Right hindlimb (tissue), 1 donor: Measurements from ENCODE around the gene SORCS2.
A peak's percentile ranks its signal among the peaks of the same experiment; 100 is the strongest.

ENCODE experiments used
- DNase-seq: peaks from one replicate; pipeline ENCODE4 v3.0.0-alpha.2; 2018

The SORCS2 gene

DNA sequence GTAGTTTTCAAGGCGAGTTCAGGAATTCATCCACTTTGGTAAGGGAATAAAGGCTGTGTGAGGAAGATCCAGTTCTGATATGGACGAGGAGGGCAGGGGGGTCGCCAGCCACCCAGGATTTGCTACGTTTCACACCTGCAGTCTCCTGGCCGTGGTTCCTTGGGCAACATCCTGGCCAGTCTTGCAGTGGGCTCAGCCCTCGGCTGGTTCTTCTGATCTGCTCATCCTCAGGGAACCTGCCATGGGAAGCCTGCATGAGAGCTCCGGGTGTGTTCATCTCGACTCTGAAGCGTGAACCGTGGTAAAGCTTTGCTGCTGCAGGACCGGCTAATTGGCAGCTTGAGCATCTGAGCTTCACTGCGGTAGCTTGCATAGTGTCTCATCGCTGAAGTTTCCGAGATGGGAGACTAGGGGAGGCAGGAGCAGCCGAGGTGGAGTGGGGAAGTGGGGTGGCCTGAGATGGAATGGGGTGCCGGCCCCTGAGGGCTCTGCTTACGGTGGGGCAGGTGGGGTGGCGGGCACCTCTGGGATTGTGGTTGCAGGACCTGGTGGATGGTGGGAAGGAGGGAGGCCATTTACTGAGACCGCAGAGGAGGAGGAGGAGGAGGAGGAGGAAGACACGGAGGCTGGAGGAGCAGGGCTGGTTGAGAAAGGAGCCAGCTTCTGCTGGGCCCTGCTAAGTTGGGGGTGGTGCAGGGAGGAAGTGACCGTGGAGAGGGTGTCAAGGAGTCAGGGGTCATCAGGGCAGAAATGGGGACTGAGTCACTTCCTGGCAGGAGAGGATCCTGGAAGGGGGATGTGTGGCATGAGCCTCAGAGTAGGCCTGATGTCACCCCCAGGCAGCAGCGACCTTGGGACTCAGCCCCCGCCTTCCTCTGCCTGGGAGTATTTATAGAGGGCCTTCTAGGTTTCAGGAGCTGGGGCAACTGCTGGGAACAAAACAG lies 455.5 kb downstream of the SORCS2 start:
- no peak for DNase-seq

DNA sequence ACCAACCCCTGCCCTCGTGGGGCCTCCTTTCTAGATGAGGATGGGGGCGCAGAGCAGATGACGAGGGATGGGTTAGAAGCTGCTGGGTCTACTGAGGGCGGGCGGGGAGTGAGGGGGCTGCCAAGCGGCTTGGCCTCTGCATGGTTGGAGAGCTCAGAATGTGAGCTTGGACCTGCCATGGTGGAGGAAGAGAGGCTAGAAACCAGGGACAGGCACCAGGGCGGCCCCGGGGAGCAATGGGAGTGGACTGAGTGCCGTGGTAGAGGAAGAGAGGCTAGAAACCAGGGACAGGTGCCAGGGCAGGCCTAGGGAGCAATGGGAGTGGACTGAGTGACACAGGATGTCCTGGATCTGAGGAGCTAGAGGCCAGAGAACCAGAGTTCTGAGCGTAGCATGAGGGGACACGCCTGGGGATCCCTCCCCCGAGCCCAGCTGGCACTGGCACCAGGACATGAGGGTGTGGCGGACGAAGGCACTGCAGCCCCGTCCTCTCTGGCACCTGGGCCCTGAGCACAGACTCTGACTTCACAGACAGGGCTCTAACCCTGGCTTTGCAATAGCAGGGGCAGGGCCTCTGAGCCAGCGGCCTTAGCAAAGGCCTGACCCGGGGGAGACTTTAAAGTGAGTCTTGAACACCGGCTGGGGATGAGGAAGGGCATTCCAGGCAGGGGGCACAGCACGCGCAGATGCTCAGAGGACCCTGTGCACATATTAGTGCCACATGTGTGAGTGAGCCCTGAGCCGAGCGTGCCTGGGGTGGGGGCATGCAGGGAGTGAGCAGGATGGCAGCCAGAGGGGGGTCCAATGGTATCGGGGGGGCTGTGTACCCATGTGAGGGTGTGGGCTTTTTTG lies 456.4 kb downstream of the SORCS2 start:
- no peak for DNase-seq

DNA sequence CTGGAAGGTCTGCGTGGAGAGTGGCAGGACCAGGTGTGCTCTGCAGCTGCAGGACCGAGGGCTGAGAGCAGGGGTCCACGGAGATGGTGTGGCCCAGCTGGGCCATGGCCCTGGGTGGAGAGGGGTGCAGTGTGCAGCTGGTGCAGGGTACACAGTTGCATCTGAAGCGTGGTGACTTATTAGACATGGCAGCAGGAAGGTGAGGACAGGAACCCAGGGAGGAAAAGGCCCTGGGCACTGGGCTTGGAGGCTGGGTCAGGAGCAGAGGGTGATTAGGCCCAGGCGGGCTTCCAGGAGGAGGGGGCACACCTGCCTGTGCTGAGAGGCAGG lies 457.0 kb downstream of the SORCS2 start:
- DNase-seq: no peak

DNA sequence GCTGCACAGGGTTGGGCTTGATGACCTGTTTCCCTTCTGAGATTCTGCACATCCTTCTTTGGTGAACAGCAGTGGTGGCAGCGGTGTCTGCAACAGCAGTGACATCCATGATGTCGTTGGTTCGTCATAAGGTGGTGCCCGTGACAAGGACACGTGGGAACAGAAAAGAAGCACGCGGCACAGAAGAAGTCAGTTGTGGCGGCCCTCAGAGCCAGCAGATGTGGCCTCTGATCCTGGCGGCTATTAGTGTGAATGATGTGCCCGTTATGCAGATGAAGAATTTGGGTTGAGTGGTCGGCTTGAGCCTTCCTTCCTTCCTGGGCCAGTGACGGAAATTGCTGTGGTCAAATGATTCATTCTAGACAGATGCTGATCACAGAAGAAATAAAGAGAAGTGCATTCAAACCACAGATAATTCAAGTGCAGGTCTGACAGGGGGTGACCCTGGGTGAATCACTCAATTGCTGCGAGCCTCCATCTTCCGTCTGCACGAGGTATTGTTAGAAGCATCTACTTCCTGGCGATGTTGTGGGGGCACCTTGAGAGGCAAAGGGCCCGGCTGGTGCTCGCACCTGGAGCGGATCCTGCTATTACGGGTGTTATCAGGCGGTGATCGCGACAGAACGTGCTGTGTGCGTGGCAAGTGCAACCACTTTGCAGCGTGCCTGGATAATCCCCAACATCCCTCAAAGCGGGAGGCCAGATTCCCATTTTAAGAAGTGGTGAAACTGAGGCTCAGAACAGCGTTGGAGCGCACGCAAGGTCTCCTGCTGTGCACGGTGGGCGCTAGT lies 457.6 kb downstream of the SORCS2 start:
- no peak for DNase-seq

DNA sequence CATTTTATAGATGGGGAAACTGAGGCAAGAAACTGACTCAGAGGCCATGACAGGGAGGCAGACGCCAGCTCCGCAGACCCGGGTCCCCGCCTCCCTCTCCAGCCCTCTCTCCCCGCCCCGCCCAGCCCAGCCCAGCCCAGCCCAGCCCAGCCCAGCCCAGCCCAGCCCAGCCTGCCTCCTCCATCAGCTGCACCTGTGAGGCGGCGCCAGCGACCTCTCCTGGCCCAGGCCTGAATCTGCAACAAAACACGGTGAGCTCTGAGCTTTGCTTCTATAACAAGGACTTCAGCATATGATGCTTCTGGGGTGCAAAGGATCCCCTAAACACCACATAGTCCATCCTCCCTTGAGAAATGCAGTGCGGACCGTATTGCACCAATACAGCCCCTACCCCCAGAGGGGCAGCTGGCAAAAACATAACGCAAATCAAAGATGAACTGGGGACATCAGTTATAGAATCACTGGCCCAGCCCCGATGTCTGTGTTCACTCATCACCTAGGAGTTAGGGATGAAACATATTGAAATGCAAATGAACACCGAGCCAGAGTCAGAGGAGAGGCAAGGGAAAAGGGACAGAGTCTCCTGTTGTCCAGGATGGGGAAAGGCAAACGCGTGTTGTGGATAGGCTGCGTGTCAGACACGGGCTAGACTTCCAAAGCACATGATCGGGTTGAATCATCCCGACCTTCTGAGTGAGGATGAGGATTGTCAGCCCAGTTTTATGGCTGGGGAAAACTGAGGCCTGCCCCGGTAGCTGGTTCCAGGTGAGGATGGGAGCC lies 458.5 kb downstream of the SORCS2 start:
- DNase-seq: no peak

DNA sequence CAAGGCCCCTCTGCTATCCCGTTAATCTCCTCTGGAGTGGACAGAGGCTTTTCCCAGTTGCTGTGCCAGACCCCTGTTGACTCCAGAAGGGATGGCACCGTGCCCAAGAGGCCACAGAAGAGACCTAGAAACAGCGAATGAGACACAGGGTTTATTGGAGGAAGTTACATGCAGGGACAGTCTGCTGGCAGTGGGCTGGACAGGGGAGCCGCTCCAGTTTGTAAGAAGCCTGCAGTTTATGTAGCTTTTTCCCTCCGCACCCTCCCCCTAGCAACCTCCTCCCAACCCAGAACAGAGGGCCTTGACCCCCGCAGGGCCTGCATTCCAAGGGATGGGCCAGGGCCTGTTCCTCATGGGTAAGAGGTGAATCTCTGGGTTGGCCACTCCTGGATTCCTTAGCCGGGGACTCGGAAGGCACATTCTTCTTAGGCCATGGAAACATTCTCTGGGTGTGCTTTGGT lies 459.2 kb downstream of the SORCS2 start:
- peak; percentile 64 for DNase-seq

DNA sequence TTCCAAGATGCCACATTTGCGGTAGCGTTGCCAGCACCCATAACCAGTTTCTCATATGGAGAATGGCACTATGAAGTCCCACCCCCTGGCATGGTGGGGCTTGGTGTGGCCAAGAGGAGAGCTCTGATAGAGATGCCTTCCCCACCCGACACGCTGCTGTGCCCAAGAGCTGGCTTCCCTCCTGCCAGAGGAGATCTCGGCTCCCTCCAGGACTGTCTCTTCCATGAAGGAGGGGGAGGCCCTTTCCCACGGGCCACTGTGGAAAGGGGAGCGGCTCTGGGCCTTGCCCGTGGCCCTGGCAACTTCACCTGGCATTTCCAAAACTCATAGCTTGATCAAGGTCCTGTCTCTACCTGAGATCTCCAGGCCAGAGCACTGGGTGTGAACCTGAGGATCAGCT lies 459.7 kb downstream of the SORCS2 start:
- DNase-seq: no peak

DNA sequence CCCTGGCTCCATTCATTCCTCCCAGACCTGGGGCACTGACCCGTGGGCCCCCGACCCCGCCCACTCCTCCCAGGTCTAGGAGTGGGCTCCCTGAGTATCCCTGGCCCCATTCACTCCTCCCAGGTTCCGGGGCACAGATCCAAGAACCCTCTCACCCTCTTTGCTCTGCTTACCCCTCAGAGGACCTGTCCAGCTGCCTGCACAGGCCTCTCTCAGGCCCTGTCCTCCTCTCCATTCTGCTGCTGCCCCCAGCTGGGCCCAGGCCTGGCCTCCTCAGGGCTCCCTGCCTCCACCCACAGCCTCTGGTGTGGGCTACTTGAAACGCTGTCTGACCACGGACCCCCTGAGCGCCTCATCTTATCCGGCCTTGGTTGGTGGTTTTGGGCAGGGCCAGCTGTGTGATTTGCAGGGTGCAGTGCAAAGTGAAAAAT lies 460.1 kb downstream of the SORCS2 start:
- DNase-seq: no peak

DNA sequence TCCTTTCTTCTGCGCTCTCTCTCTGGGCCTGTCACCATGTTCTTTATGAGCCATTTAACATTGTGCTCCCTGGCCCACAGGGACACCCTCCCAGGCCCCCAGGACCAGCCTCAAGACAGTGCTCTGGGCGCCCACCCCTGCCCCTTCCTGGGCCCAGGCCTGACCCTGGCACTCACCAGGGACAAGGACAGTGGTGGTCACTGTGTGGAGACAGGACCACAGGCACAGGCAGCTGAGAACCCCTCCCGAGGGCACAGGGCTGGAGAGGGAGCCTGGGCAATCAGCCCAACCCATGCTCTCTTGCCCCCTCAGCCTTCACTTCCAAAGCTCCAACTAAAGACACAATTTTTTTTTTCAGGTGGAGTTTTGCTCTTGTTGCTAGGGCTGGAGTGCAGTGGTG lies 460.6 kb downstream of the SORCS2 start:
- no peak for DNase-seq

DNA sequence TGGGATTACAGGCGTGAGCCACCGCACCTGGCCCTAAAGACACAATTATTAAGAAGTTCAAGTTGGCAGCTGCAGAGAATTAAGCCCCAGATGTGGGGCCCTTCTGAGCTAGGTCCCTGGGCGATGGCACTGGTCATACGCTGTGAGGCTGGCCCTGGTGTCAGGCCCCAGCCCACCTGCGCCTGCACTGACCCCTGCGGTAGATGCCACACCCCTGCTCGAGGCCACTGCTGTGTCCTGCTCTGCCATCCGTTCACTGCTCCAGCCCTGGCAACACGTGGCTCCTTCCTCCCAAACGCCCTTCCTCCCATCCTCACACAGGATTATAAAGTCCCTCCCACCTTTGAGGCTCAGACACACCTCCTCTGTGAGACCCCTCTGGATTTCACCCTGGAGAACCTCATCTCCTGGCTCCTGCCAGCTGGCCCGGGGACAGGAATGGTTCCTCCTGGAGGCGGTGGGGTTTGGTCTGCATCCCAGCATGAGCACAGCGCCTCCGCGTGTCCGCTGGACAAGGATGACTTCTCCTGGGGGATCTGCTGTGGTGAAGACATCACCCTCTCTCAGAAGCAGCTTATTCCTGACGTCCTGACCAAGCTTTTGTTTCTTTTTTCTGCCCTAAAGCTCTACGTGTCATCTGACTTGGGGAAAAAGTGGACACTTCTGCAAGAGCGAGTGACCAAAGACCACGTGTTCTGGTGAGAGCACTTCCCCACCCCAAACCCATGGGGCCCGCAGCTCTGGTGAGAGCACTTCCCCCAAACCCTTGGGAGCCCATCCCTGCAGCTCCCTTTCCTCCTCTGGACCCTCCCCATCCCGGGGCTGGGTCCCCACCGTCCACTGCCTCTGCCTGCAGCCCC lies 461.4 kb downstream of the SORCS2 start:
- peak; percentile 67 for DNase-seq

DNA sequence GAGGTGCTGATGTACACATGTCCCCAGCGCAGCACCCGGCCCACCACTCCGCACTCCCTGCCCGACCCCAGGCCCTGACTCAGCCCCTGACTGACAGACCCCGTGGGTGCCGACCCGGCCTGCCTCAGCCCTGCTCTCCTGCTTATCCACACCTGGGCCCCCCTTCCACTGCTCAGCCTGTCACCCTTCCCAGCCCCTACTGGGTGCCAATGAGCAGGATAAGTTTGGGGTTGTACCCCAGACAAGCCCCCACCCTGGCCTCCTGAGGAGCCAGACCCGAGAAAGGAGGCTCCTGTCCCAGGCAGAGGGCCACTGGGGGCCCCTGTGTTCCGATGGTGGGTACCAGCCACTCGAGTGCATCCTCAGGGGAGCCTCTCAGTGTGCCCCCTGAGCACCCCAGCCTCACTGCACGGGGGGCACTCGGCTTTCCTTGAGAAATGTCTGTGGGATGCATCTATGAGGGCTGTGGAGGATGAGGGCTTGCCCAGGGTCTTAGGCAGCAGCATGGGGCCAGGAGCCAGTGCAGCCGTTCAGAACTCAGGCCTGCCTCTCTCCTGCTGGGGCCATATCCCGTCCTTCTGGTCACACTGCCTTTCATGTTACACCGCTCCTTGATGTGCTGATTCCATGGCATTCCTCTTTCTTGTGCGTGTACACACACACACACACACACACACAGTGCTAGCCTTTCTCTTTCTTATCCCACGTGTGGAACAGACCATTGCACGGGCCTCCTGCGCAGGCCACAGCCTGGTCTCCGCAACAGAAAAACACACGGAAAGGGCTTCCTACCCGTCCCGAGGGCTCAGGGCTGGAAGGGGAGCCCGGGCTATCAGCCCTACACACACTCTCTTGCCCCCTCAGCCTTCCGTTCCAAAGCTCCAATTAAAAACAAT lies 462.5 kb downstream of the SORCS2 start:
- no peak for DNase-seq

DNA sequence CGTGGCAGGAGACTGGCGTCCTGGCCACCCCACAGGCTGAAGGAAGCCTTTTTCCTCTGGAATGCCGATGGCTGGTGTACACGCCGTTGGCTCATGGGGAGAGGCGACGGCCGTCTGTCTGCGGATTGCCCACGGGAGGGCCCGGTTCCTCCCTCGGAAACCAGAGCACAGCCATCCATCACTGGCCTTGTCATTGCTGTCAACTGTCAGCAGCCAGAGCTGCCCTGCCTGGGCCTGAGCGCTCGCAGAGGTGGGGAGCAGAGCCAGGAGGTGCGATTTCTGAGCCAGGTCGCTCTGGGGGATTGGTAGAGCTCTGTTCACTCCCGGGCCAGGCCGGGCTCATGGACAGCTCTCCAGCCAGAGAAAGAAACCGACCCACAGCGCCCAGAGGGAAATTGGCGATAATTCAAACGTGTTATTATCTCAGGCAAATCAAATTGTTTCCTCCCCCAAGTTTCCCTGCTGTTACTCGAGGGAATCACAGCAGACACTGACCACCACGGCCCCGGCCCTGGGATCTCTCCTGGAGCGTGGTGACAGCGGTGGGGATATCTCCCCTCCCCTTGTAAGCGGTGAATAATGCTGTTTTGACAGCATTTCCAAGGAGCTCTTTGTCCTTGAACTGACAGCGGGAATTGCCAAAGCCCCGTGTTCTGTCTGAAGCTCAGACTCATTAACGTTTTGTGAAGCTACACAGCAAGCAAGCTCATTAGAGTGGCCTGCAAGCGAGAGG lies 463.3 kb downstream of the SORCS2 start:
- no peak for DNase-seq

DNA sequence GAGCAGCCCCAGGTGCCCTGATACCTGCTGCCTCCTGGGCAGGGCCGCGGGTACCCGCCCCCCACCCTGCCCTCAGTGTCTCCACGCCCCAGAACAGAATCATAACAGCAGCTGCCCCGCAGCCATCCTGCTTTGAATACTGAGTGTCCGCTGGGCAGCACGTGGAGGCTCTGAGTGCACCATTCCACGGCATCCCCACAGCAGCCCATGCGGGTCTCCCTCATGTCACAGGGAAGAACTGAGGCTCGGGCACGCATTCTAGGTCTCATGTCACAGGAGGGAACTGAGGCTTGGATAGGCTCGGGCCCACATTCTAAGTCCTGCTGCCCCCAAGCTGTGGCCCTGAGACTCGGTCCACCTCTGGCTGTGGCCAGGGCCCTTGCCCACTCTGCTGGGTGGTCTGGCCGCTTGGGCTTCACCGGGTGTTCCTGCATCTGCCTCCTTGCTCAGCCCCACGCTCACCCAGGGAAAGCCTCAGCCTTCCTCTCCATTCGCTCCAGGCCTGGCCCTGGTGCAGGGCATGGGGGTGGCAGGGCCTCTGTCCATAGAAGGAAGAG lies 464.0 kb downstream of the SORCS2 start:
- DNase-seq: no peak

DNA sequence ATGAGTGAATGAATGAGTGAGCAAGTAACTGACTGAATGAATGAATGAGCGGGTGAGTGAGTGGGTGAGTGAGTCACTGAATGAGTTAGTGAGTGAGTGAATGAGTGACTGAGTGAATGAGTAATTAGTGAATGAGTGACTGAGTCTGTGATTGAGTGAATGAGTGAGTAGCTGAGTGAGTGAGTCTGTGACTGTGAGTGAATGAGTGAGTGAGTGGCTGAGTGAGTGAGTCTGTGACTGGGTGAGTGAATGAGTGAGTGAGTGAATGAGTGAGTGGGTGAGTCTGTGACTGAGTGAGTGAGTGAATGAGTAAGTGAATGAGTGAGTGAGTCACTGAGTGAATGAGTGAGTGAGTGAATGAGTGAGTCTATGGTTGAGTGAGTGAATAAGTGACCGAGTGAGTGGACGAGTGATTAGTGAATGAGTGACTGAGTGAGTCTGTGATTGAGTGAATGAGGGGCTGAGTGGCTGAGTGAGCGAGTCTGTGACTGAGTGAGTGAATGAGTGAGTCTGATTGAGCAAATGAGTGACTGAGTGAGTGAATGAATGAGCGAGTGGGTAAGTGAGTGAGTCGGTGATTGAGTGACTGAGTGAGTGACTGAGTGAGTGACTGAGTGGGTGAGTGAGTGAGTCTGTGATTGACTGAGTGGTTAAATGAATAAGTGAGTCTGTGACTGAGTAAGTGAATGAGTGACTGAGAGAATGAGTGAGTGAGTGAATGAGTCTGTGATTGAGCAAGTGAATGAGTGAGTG lies 465.4 kb downstream of the SORCS2 start:
- no peak for DNase-seq

DNA sequence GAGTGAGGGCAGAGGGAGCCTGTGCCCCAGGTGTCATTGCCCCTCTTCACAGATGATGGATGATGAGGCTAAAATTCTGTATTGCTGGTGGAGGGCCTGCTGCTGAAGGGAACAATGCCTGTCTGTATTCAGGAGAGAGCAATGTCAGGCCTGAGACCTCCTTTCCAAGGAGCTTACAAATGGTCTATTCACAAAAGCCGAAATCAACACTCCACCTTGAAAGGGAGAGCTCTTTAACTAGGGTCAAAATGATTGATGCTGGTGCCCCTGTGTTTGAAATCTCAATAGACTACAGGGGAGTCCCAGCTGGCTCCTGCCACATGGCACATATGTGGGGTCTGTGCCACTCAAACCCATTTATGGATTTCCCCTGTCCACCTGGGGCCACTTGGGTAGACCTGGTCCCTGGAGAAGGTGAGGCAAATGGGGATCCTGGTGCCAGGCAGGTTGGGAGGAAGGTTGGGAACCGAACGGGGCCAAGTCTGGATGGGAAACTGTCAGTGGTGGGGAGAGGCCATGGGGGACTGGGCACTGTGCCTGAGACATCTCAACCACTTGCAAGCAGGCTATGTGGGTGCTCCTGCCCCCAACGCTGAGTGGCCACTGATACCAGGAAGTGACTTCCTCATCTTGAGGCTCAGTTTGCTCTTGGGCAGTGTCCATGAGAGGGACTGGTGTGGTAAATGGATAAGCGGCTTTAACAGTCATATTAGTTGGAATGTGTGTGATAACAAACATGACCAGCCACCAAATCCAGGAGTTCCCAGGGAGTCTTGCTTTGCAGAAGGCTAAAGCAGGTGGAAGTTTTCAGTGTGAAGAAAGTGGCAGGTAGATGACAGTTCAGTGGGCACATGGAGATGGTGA lies 466.2 kb downstream of the SORCS2 start:
- no peak for DNase-seq

DNA sequence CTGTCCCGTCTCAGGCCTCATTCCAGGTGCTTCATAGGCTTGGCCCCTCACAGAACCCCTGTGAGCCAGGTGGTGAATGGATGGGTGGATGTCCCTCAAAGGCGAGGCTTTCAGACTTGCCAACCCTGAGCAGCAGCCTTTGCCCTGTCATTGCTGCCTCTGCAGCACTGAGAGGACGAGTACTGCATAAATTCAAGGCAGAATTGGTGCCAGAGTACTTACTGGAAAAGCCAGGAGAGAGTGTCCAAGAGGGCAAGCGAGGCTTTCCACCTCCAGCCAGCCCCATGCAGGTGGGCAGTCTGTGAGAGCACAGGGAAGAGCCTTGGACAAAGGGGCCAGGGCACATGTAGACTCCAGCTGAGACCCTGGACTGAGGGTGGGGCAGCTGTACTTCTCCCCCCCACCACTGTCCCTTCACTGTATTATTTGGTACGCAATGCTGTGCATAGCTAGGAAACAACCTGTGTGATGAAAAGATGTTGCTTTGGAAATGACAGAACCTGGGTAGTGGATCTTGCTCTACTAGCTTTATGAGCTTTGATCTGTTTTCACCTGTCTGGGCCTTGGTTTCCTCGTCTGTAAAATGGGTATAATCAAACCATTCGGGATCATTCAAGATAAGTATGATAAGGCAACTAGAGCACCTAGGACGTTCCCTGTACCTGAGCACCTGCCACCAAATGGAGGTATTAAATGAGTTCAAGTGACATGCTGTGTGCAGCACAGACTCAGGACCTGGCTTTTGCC lies 467.3 kb downstream of the SORCS2 start:
- no peak for DNase-seq
